HEK293 (cell line): ENCODE results near the gene CORO1C.

Experiments used
- CTCF ChIA-PET: fragments of 350-600 bp; formaldehyde crosslinking; extraction: SDS; loops from one replicate; lab custom pipeline; 2021; ENCODE audit warnings: antibody characterized with exemption; lab: Yijun Ruan, JAX
- POLR2A ChIA-PET: fragments of 300-600 bp; formaldehyde crosslinking; extraction: SDS; loops from one replicate; lab custom pipeline; 2020; ENCODE audit warnings: antibody characterized with exemption, inconsistent platforms; lab: Yijun Ruan, JAX
- H3K27ac ChIP-seq: fragments of 200-500 bp; sonication (Bioruptor generic); 2 replicates; pipeline ENCODE4 v1.5.1; 2014; ENCODE audit warnings: low read depth, low read length, control low read depth, inconsistent platforms; ENCODE audit errors: extremely low read depth
- H3K36me3 ChIP-seq, 2 experiments: fragments of 200-500 bp in 1 of 2; sonication (Bioruptor generic) in 1 of 2; 1 replicate in 1 of 2; 2 replicates in 1 of 2; pipeline ENCODE4 v1.5.1; 2014 to 2017; ENCODE audit warnings: inconsistent platforms in 2 of 2, low read length in 2 of 2; ENCODE audit not compliant: control insufficient read depth in 2 of 2, insufficient read depth in 1 of 2
- H3K4me1 ChIP-seq: fragments of 200-500 bp; sonication (Bioruptor generic); 2 replicates; pipeline ENCODE4 v1.5.1; 2014; ENCODE audit warnings: mild to moderate bottlenecking, low read length, inconsistent platforms; ENCODE audit not compliant: control insufficient read depth, insufficient read depth
- H3K4me3 ChIP-seq: 2 replicates; pipeline ENCODE4 v1.5.1; 2011; ENCODE audit warnings: low read depth, mild to moderate bottlenecking, control low read depth, low read length, moderate library complexity
- H3K9me3 ChIP-seq: fragments of 200-500 bp; sonication (Bioruptor generic); 2 replicates; pipeline ENCODE4 v1.5.1; 2014; ENCODE audit warnings: low read depth, low read length, inconsistent platforms; ENCODE audit not compliant: control insufficient read depth, insufficient read depth
- BCL11B ChIP-seq: fragments of 450-650 bp; formaldehyde crosslinking; IDR thresholded peaks from 2 replicates; pipeline ENCODE4 v1.5.1; 2016; ENCODE audit warnings: low read depth, missing biosample characterization, missing genetic modification characterization
- GFI1B ChIP-seq: fragments of 450-650 bp; formaldehyde crosslinking; IDR thresholded peaks from 2 replicates; pipeline ENCODE4 v1.5.1; 2016; ENCODE audit warnings: missing biosample characterization, missing genetic modification characterization
- SCRT1 ChIP-seq: fragments of 450-650 bp; formaldehyde crosslinking; IDR thresholded peaks from 2 replicates; pipeline ENCODE4 v1.5.1; 2016; ENCODE audit warnings: missing biosample characterization, missing genetic modification characterization, borderline replicate concordance
- TRIM28 ChIP-seq: IDR thresholded peaks from 2 replicates; pipeline ENCODE4 v1.6.1; 2011; ENCODE audit warnings: low read length, control low read depth, borderline replicate concordance
- YY1 ChIP-seq: fragments of 450-650 bp; formaldehyde crosslinking; IDR thresholded peaks from 2 replicates; pipeline ENCODE4 v1.5.1; 2018; ENCODE audit warnings: missing biosample characterization, missing genetic modification characterization
- YY2 ChIP-seq: fragments of 450-650 bp; formaldehyde crosslinking; IDR thresholded peaks from 2 replicates; pipeline ENCODE4 v1.5.1; 2016; ENCODE audit warnings: missing biosample characterization, missing genetic modification characterization
- ZNF114 ChIP-seq: fragments of 450-650 bp; formaldehyde crosslinking; IDR thresholded peaks from 2 replicates; pipeline ENCODE4 v1.5.0; 2017; ENCODE audit warnings: missing biosample characterization, missing genetic modification characterization
- ZNF121 ChIP-seq: fragments of 450-650 bp; formaldehyde crosslinking; IDR thresholded peaks from 2 replicates; pipeline ENCODE4 v1.5.1; 2016; ENCODE audit warnings: missing biosample characterization, missing genetic modification characterization
- ZNF174 ChIP-seq: fragments of 450-650 bp; formaldehyde crosslinking; IDR thresholded peaks from 2 replicates; pipeline ENCODE4 v1.5.0; 2017; ENCODE audit warnings: missing biosample characterization, mild to moderate bottlenecking, missing genetic modification characterization
- ZNF354C ChIP-seq: fragments of 450-650 bp; formaldehyde crosslinking; IDR thresholded peaks from 2 replicates; pipeline ENCODE4 v1.5.1; 2016; ENCODE audit warnings: missing biosample characterization, missing genetic modification characterization, low read depth, borderline replicate concordance
- ZNF785 ChIP-seq: fragments of 450-650 bp; formaldehyde crosslinking; IDR thresholded peaks from 2 replicates; pipeline ENCODE4 v1.5.1; 2016; ENCODE audit warnings: missing biosample characterization, missing genetic modification characterization
- ZNF837 ChIP-seq: fragments of 450-650 bp; formaldehyde crosslinking; IDR thresholded peaks from 2 replicates; pipeline ENCODE4 v1.5.1; 2016; ENCODE audit warnings: missing biosample characterization, missing genetic modification characterization
- TF ChIP-seq, protein P1 (sequence below): fragments of 450-650 bp; formaldehyde crosslinking; IDR thresholded peaks from 2 replicates; pipeline ENCODE4 v1.5.1; 2017; ENCODE audit warnings: missing biosample characterization, missing genetic modification characterization
- TF ChIP-seq, protein P2 (sequence below): fragments of 450-650 bp; formaldehyde crosslinking; IDR thresholded peaks from 2 replicates; pipeline ENCODE4 v1.5.1; 2016; ENCODE audit warnings: missing biosample characterization, missing genetic modification characterization, borderline replicate concordance
- TF ChIP-seq, protein P3 (sequence below): fragments of 450-650 bp; formaldehyde crosslinking; IDR thresholded peaks from 2 replicates; pipeline ENCODE4 v1.5.1; 2016; ENCODE audit warnings: missing biosample characterization, missing genetic modification characterization
- TF ChIP-seq, protein P4 (sequence below): IDR thresholded peaks from 2 replicates; pipeline ENCODE4 v1.6.1; 2011; ENCODE audit warnings: mild to moderate bottlenecking, low read depth, low read length, borderline replicate concordance
- TF ChIP-seq, protein P5 (sequence below): fragments of 450-650 bp; formaldehyde crosslinking; IDR thresholded peaks from 2 replicates; pipeline ENCODE4 v1.5.1; 2017; ENCODE audit warnings: missing biosample characterization, missing genetic modification characterization
- TF ChIP-seq, protein P6 (sequence below): fragments of 450-650 bp; formaldehyde crosslinking; IDR thresholded peaks from 2 replicates; pipeline ENCODE4 v1.5.1; 2016; ENCODE audit warnings: missing biosample characterization, missing genetic modification characterization
- TF ChIP-seq, protein P7 (sequence below): fragments of 450-650 bp; formaldehyde crosslinking; IDR thresholded peaks from 2 replicates; pipeline ENCODE4 v1.5.1; 2016; ENCODE audit warnings: missing biosample characterization, missing genetic modification characterization

The CORO1C gene

DNA sequence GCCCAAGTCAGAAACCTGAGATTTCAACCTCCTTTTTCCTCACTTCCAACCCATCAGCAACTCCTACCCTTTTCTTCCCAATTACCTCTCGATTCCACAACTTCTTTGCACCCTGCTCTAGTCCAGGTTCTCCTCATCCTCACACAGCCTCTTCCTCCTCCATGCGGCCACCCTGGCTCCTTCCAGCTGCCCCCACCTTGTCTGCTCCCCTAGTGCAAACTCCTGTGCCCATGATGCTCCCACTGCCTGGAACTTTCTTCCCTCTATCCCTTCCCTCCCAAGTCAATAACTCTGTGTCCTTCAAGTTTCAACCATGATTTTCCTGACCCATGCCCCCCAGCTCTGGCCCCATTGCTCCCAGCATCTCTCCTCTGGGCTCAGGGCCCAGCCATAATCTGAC lies 115.0 kb downstream of the CORO1C start:
- no peak overlapping the region for H3K4me3 ChIP-seq

DNA sequence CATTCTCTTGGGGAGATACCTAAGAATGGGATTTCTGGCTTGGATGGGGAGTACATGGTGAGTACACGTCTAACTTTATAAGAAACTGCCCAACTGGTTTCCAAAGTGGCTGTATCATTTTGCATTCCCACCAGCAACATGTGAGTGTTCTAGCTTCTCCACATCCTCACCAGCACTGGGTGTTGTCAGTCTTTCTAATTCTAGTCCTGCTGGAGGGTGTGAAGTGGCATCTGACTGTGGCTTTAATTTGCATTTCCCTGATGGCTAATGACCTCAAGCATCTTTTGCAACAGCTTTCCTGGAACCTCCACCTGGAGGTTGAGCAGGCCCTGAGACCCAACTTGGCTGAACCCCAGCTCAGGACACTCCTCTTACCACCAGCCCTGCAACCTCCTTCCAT lies 115.4 kb downstream of the CORO1C start:
- Histone ChIP-seq H3K27ac (no peak overlapping the region), H3K9me3 (no peaks in the 10 kb centered on the region), H3K36me3 (no peaks in the 10 kb centered on the region), H3K4me3 (no peak overlapping the region), H3K4me1 (no peaks in the 10 kb centered on the region)
- POLR2A ChIA-PET: no interaction called here
- CTCF ChIA-PET: interaction anchor here (0.9 to 7.2 kb wide), 5 partner anchors 15 to 187 kb away, joined by 3 to 160 read pairs (median 11); no protein-coding TSS in a partner anchor
- TF ChIP-seq ZNF785 (tag by site-specific recombination) (no peak), SCRT1 (tag by site-specific recombination) (no peak), ZNF114 (tag by site-specific recombination) (no peak), ZNF121 (tag by site-specific recombination) (no peak), ZNF354C (tag by site-specific recombination) (no peak), TRIM28 (no peak; the same call in 1 of the 2 replicates), YY1 (tag by site-specific recombination) (no peak), ZNF174 (tag by site-specific recombination) (no peak), ZNF837 (tag by site-specific recombination) (no peak), BCL11B (no peak), GFI1B (tag by site-specific recombination) (no peak), YY2 (tag by site-specific recombination) (no peak)
- TF ChIP-seq, protein P1, sequence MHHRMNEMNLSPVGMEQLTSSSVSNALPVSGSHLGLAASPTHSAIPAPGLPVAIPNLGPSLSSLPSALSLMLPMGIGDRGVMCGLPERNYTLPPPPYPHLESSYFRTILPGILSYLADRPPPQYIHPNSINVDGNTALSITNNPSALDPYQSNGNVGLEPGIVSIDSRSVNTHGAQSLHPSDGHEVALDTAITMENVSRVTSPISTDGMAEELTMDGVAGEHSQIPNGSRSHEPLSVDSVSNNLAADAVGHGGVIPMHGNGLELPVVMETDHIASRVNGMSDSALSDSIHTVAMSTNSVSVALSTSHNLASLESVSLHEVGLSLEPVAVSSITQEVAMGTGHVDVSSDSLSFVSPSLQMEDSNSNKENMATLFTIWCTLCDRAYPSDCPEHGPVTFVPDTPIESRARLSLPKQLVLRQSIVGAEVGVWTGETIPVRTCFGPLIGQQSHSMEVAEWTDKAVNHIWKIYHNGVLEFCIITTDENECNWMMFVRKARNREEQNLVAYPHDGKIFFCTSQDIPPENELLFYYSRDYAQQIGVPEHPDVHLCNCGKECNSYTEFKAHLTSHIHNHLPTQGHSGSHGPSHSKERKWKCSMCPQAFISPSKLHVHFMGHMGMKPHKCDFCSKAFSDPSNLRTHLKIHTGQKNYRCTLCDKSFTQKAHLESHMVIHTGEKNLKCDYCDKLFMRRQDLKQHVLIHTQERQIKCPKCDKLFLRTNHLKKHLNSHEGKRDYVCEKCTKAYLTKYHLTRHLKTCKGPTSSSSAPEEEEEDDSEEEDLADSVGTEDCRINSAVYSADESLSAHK (tag by site-specific recombination): no peak
- TF ChIP-seq, protein P2, sequence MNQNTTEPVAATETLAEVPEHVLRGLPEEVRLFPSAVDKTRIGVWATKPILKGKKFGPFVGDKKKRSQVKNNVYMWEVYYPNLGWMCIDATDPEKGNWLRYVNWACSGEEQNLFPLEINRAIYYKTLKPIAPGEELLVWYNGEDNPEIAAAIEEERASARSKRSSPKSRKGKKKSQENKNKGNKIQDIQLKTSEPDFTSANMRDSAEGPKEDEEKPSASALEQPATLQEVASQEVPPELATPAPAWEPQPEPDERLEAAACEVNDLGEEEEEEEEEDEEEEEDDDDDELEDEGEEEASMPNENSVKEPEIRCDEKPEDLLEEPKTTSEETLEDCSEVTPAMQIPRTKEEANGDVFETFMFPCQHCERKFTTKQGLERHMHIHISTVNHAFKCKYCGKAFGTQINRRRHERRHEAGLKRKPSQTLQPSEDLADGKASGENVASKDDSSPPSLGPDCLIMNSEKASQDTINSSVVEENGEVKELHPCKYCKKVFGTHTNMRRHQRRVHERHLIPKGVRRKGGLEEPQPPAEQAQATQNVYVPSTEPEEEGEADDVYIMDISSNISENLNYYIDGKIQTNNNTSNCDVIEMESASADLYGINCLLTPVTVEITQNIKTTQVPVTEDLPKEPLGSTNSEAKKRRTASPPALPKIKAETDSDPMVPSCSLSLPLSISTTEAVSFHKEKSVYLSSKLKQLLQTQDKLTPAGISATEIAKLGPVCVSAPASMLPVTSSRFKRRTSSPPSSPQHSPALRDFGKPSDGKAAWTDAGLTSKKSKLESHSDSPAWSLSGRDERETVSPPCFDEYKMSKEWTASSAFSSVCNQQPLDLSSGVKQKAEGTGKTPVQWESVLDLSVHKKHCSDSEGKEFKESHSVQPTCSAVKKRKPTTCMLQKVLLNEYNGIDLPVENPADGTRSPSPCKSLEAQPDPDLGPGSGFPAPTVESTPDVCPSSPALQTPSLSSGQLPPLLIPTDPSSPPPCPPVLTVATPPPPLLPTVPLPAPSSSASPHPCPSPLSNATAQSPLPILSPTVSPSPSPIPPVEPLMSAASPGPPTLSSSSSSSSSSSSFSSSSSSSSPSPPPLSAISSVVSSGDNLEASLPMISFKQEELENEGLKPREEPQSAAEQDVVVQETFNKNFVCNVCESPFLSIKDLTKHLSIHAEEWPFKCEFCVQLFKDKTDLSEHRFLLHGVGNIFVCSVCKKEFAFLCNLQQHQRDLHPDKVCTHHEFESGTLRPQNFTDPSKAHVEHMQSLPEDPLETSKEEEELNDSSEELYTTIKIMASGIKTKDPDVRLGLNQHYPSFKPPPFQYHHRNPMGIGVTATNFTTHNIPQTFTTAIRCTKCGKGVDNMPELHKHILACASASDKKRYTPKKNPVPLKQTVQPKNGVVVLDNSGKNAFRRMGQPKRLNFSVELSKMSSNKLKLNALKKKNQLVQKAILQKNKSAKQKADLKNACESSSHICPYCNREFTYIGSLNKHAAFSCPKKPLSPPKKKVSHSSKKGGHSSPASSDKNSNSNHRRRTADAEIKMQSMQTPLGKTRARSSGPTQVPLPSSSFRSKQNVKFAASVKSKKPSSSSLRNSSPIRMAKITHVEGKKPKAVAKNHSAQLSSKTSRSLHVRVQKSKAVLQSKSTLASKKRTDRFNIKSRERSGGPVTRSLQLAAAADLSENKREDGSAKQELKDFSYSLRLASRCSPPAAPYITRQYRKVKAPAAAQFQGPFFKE (tag by site-specific recombination): no peak
- TF ChIP-seq, protein P3, sequence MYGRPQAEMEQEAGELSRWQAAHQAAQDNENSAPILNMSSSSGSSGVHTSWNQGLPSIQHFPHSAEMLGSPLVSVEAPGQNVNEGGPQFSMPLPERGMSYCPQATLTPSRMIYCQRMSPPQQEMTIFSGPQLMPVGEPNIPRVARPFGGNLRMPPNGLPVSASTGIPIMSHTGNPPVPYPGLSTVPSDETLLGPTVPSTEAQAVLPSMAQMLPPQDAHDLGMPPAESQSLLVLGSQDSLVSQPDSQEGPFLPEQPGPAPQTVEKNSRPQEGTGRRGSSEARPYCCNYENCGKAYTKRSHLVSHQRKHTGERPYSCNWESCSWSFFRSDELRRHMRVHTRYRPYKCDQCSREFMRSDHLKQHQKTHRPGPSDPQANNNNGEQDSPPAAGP (tag by site-specific recombination): no peak
- TF ChIP-seq, protein P4, sequence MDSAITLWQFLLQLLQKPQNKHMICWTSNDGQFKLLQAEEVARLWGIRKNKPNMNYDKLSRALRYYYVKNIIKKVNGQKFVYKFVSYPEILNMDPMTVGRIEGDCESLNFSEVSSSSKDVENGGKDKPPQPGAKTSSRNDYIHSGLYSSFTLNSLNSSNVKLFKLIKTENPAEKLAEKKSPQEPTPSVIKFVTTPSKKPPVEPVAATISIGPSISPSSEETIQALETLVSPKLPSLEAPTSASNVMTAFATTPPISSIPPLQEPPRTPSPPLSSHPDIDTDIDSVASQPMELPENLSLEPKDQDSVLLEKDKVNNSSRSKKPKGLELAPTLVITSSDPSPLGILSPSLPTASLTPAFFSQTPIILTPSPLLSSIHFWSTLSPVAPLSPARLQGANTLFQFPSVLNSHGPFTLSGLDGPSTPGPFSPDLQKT: no peak
- TF ChIP-seq, protein P5, sequence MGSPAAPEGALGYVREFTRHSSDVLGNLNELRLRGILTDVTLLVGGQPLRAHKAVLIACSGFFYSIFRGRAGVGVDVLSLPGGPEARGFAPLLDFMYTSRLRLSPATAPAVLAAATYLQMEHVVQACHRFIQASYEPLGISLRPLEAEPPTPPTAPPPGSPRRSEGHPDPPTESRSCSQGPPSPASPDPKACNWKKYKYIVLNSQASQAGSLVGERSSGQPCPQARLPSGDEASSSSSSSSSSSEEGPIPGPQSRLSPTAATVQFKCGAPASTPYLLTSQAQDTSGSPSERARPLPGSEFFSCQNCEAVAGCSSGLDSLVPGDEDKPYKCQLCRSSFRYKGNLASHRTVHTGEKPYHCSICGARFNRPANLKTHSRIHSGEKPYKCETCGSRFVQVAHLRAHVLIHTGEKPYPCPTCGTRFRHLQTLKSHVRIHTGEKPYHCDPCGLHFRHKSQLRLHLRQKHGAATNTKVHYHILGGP (tag by site-specific recombination): no peak

More for the DNA sequence above, 115.0 kb downstream of the CORO1C start:
- no peaks in the 10 kb centered on the region for H3K4me1 ChIP-seq
- POLR2A ChIA-PET: no interaction called here
- TF ChIP-seq, protein P6, sequence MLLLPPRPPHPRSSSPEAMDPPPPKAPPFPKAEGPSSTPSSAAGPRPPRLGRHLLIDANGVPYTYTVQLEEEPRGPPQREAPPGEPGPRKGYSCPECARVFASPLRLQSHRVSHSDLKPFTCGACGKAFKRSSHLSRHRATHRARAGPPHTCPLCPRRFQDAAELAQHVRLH (tag by site-specific recombination): no peak
- TF ChIP-seq, protein P7, sequence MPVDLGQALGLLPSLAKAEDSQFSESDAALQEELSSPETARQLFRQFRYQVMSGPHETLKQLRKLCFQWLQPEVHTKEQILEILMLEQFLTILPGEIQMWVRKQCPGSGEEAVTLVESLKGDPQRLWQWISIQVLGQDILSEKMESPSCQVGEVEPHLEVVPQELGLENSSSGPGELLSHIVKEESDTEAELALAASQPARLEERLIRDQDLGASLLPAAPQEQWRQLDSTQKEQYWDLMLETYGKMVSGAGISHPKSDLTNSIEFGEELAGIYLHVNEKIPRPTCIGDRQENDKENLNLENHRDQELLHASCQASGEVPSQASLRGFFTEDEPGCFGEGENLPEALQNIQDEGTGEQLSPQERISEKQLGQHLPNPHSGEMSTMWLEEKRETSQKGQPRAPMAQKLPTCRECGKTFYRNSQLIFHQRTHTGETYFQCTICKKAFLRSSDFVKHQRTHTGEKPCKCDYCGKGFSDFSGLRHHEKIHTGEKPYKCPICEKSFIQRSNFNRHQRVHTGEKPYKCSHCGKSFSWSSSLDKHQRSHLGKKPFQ: no peak
- no peak overlapping the region for H3K27ac ChIP-seq
- H3K36me3 ChIP-seq: no peaks in the 10 kb centered on the region
- CTCF ChIA-PET: interaction anchor here (0.9 to 7.2 kb wide), 5 partner anchors 16 to 187 kb away, joined by 3 to 160 read pairs (median 12); no protein-coding TSS in a partner anchor
- H3K9me3 ChIP-seq: no peaks in the 10 kb centered on the region
